GM12801 (cell line): ENCODE results near the gene DNAH6.

Source experiments
- TF ChIP-seq, protein P1 (sequence below): IDR thresholded peaks from one replicate; pipeline ENCODE4 v1.5.1; 2011; ENCODE audit warnings: control low read depth; ENCODE audit not compliant: insufficient read length; ENCODE audit errors: extremely low read depth

Gene DNAH6

DNA sequence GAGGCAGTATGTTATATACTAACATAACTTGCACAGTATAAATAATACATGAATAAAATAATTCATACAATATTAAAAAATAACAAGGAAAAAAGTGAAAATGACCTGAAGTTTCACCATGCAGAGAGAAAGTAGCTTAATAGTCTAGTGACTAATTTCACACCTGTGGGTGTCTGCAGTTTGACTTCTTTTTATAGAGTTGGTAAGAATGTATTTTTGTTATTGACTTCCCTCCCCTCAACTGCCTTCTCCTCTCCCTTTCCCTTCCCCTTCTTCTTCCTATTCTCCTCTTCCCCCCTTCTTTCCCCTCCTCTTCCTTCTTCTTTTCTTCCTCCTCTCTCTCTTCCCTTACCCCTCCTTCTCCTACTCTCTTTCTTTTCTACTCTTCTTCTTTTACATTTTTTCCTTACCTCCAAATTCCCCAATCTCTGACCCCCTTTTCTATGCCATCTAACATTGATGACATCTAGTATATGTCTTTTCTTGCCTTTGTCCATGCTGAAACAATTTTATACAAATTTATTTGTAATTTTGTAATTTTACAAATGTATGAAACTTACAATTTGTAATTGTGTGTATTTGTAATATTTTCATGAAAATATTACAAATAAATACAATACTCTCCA is 3.1 kb downstream of the DNAH6 start:
- TF ChIP-seq, protein P1, sequence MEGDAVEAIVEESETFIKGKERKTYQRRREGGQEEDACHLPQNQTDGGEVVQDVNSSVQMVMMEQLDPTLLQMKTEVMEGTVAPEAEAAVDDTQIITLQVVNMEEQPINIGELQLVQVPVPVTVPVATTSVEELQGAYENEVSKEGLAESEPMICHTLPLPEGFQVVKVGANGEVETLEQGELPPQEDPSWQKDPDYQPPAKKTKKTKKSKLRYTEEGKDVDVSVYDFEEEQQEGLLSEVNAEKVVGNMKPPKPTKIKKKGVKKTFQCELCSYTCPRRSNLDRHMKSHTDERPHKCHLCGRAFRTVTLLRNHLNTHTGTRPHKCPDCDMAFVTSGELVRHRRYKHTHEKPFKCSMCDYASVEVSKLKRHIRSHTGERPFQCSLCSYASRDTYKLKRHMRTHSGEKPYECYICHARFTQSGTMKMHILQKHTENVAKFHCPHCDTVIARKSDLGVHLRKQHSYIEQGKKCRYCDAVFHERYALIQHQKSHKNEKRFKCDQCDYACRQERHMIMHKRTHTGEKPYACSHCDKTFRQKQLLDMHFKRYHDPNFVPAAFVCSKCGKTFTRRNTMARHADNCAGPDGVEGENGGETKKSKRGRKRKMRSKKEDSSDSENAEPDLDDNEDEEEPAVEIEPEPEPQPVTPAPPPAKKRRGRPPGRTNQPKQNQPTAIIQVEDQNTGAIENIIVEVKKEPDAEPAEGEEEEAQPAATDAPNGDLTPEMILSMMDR: no peak

DNA sequence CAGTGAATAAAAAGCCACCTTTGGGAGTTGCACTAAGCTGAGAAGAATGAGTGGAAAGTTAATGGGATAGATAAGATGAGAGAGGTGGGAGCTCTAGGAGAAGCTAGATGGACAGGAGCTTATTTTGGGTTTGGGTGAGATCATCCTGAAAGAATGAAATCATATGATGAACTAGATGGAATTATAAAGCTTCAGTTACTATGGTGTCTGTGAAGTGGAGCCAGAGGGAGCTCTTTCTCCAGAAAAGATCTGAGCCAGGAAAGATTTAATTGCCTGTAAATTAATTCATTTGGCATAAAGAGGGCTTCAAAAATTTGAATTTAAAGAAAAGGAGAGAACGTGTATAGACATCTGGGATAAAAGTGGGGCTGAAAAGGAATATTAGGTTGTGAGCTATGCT is 10.3 kb downstream of the DNAH6 start:
- TF ChIP-seq, protein P1: no peak

DNA sequence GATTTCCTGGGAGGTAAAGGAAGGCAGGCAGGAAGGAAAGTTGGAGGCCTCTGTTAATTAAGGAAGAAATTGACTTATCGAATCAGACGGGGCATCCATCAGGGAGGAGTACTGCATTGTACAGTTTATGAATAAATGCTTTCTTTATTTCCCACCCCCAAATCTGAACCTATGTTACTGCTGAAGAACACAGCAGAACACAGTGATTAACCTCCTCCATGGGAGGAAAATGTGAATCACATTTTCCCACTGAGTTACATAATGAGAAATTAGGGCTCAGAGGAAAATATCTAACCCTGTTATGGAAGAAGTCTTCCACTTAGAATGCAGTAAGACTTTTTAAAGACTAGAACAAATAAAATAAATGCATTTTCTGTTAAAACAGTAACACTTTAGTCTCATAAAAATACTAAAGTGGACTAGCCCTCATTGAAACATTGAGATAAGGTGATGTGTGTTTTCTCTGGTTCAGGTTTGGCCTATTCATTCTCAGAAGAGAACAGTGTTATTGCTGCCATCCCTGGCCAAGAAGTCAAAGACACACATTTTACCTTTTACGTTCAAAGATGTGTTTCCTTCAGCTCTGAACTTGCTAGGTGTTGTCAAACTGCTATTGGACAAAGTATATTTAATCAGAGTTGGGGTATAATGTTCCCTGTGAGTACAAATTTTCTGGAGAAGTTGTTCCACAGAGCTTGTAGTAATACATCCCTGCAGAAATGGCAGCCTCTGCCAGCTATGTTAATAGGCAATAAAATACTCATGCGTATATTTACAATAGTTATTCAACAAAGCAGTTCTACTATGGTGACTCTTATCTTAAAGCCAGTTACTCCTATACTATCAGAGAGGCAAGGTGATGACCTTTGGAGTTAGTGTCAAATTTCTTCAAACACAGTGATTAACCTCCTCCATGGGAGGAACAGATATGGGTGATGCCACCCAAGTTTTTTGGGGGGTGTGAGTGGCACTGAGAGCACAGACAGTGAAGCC is 11.1 kb downstream of the DNAH6 start:
- TF ChIP-seq, protein P1: no peak

DNA sequence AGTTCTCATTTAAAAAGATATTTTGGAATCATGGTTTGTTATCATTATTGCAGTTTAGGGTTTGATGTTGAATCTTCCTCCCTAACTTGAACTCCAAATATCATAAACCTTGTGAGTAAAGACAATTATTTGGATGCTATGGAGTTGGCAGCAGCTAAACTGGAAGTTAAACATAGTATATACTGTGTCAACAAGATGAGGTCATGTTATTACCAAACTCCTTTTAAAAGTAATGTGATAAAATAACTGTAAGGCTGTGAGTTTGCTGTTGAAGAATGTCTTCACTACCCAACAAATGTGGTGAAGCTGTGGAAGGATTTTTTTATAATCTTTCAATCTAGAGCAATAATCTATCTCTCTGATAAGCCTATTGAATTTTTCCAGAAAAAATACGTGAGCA is 16.0 kb downstream of the DNAH6 start:
- TF ChIP-seq, protein P1: no peak

DNA sequence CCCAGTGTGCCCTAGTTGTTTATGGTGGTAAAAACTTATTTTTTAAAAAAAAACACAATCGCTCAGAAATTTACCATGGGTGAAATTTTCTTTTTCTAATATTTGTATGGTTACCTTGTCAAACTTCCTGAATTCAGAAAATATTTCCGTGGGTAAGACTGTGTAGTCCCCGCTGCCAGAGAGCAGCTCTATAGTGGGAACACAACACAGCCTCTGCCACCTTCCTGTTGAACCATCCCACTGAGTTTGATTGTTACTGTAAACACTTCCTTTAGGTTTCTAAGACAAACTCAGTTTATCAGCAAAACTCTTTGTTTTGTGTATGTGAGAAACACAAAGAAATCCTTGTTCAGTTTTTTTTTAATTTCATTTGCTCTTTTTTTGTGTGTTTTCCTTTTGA is 17.9 kb downstream of the DNAH6 start:
- TF ChIP-seq, protein P1: no peak

DNA sequence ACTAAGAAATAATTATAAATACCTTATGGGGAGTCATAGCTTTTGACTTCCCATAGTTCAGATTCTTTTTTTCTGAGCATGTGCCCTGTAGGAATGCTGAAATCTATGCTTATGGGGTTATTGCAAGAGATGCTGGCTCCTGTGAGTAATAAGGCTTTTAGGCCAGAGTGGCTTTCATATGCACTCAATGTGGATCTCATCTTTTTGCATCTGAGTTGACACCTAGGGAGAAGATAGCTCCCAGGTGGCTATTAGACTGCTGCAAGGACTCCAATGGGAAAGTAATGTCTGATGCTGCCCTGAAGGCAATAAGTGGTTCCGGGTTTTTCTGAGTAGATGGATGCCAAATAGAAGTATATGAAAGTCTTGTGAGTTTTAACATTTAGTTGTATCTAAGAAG is 21.0 kb downstream of the DNAH6 start:
- TF ChIP-seq, protein P1: no peak

DNA sequence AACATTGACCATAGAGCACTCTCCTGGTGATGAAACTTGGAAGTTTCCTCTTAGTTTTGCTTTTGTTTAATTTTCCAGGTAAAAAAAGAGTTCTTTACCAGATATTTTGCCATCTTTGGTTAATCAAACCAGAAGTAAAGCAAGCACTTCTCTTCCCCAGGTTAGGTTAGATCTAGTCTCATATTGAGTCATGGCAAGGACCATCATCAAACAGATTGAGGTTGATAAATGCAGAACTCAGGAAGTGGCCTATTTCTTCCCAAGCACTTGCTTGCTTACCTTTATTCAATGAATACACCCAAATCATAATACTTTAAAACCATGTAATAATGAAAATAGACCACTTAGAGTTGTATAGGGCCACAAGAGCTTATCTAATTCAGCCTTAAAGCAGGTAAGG is 23.4 kb downstream of the DNAH6 start:
- TF ChIP-seq, protein P1: no peak
